ENCODE data around the gene EYS.
"Not testable (repeated sequence)": the region's sequence is repeated elsewhere in the genome, so short reads cannot be mapped to it uniquely, and the experiment has no call there.

EYS gene

DNA sequence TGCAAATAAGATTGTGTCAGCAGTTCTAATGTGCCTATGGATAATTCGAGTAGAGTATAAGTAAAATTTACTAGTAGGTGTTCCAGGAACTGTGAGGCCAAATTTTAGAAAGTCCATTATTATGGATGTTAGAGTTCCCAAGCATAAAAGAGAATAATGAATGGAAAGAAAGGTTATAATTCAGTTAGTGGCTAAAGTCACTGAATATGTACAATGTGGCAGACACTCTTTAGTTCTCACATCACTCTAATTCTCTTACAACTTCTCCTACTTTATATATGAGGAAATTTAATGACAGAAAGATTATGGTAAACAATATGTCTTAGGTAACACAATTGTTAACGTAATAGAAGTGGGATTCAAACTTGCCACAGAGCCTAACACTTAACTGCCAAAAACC, 75.3 kb downstream of the EYS start:
- DNase-seq: no peak

DNA sequence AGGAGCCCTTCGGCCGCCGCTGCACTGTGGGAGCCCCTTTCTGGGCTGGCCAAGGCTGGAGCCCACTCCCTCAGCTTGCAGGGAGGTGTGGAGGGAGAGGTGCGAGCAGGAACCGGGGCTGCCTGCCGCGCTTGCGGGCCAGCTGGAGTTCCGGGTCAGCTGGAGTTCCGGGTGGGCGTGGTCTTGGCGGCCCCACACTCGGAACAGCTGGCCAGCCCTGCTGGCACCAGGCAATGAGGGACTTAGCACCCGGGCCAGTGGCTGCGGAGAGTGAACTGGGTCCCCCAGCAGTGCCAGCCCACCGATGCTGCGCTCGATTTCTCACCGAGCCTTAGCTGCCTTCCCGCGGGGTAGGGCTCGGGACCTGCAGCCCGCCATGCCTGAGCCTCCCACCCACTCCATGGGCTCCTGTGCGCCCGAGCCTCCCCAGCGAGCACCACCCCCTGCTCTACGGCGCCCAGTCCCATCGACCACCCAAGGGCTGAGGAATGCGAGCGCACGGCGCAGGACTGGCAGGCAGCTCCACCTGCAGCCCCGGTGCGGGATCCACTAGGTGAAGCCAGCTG, 79.5 kb downstream of the EYS start:
- not testable (repeated sequence) for DNase-seq

DNA sequence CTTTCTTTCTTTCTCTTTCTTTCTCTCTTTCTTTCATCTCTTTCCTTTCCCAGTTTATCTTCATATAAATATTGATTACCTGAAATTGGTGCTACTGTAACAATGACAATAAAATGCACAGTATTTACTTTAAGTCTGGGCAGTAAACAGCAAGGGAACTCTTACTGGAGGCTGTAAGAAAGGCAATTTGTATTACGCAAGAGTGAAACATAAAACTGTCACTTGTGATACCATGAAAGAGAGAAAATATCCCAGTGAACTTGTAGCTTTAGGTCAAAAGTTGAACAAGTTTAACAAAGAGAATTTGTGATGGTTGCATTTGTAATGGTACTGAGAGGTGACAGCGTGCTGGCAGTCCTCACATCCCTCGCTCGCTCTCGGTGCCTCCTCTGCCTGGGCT, 80.0 kb downstream of the EYS start:
- no peak for DNase-seq

DNA sequence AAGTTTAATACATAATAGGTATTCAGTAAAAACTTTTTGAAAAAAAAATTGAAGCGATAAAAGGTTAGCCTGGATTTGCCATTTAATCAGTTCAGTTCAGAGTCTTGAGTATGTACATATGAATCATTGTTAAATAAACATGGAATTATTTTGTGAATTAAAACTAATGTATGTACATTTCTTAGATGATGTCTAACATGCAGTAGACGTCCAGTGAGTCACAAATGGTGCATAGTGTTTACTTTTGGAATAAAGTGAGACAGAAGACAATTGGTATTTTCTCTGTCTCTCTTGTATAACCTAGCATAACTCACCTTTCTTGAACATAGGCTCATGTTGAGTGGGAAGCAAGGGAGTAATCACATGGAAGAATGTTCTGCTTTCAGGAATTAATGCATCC, 83.5 kb downstream of the EYS start:
- DNase-seq: no peak

DNA sequence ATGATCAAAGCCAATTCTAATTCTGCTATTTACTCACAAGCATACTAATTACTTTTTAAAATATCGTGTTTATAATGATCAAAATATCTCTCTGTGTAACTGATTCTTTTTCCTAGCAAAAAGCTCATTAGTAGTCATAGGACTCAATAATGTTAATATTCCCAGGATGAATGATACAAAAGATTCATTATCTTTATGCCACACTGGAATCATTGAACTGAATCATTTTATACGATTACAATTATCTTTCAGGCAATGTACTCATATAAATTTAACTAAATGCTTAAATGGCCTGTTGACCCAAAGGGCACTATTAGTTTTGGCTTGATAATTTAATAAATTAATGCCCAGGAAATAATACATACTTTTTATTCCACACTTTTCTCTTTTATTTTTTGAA, 96.3 kb downstream of the EYS start:
- DNase-seq: no peak

DNA sequence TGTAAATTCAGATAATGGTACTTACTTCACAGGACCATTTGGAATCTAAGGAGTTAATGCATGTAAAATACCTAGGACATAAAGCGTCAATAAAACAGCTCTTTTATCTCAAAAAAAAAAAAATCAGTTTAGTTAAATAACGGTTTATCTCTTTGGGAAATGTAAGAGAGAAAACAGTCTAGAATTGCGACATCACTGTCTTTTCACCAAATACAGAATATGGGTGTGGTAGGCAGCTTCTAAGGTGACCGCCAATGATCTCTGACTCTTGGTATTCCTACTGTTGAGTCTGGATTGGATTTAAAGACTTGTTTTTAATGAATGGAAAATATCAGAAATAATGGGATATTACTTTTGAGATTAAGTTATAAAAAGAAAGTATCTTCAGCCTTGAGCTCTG, 111.5 kb downstream of the EYS start:
- no peak for DNase-seq

DNA sequence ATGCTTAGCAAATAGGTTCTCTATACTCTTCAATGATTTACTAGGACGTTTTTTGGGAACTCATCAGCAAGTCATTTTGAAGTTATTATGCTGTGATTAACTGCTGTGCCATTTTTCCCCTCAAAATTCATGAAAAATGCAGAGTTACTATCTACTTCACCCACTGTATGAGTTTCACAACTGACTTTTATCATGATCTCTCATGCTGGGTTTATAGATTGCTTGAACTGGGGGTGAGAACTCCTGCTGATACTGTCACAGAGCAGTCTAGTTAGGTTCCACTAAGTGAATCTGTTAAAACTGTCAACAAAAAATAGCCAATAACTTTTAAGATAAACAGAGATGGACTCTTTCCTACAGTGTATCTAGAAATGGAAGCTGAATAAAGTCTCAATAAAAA, 136.7 kb downstream of the EYS start:
- no peak for DNase-seq

DNA sequence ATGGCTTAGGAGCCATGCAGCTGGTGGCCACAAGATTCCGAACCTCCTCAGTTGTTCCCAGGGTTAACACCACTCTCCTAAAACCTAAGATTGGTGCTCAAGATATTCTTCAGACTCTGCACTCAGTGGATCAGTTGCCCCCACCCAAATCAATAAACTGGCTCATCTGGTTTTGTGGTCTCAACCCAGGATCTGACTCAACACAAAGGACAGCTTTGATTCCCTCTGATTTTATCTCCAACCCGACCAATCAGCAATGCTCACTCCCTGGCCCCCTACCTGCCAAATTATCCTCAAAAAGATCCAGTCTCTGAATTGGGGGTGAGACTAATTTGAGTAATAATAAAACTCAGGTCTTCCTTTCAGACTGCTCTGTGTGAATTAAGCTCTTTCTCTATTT, 137.5 kb downstream of the EYS start:
- no peak for DNase-seq

DNA sequence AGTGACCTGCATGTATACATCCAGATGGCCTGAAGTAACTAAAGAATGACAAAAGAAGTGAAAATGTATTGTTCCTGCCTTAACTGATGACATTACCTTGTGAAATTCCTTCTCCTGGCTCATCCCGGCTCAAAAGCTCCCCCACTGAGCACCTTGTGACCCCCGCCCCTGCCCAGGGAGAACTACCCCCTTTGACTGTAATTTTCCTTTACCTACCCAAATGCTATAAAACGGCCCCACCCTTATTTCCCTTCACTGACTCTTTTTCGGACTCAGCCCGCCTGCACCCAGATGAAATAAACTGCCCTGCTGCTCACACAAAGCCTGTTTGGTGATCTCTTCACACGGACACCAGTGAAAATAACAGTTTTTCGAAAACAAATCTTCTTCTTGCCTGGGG, 138.0 kb downstream of the EYS start:
- not testable (repeated sequence) for DNase-seq

DNA sequence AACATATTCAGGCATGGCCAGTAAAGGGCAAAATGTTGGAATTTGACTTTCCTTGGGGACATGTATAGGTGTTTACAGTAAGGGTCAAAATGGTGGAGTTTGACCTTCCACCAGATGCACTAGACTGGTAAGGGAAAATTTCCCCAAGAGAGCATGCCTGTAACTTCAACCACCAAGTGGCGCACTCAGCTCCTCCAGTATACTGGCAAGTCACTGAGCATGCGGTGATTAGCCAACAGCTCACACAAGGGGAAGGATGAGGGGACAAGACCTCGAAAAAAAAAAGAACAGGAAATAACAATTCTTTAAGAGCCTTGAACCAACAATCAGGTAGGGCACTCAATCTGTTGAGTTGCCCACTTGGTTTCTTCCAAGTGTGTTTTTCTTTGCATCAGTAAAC, 140.9 kb downstream of the EYS start:
- no peak for DNase-seq

DNA sequence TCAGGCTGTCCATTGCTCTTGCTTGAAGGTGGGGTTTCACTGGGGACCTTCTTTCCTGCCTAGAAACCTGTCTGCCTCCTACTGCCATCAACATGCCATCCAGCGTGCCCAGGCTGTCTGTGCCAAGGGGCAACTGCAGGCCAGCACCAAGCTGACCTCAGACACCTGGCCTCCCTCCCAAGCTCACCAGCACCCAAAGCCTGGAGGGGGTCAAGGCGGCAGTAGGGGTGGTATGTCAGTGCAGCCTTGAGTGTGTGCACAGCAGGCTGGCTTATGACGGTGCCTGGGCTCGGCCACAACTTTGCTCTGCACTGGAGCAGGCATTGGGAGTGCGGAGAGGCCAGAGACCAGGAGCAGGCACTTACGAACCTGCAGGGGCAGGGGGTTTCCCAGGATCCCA, 149.0 kb downstream of the EYS start:
- no peak for DNase-seq

DNA sequence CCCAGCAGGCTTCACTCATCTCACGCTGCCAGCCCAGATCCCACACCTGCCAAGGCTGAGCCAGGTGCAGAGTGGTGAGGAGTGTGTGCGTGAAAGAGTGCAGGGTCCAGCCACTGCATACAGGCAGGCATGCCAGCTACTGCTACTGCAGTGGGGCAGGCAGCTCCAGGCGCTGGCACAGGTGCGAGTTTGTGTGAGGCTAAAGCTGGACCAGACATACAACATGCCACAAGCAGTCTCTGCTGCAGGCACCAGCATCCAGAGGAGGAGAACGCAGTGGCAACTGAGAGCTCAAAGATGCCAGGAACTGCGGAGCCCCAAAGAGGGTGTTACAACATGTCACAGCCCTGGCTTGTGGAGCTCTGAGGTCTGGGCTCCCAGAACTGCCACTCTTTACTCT, 149.8 kb downstream of the EYS start:
- no peak for DNase-seq

DNA sequence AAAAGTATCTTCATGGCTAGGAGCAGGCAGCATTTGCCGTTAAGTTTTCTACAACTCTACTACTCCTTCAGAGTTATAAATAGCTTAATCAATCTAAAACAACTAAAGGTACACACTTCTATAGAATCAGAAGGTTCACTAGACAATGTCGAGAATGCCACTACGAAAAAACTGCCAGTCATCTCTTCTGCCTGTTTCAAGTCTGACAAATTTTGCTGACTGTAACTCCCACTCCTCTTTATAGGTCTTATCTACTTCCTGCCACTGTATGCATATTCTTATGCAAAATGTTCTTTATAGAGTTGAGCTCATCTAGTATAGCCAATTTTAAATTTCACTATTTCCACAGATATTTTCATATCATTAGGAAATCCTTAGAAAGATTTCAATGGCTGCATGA, 160.1 kb downstream of the EYS start:
- DNase-seq: no peak

DNA sequence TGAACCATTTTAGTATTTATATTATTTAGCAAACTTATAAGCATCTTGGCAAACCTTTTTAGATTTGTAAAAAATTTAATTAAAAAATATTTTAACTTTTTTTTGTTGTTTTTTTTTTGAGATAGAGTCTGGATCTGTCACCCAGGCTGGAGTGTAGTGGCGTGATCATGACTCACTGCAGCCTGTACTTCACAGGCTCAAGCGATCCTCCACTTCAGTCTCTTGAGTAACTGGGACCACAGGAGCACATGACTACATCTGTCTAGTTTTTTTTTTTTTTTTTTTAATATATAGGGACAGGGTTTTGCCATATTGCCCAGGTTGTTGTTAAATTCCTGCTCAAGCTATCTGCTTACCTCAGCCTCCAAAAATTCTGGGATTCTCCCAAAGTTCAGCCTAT, 161.1 kb downstream of the EYS start:
- no peak for DNase-seq

DNA sequence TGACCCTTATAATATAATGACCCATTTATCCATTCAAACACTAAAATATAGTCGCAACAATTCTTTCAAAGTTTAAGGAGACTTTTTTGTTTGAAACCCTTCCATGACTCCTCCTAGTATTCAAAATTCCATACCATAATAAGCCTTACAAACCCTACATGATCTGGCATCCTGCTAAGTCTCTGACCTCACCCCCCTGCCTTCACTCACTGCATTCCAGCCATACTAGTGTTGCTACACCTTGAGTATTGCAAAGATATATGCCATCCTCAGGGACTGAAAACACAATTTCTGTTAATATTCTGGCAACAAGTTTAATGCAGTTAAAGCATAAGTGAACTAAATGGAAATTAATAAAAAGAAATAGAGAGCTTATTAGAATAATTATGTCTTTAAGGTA, 168.4 kb downstream of the EYS start:
- DNase-seq: no peak

DNA sequence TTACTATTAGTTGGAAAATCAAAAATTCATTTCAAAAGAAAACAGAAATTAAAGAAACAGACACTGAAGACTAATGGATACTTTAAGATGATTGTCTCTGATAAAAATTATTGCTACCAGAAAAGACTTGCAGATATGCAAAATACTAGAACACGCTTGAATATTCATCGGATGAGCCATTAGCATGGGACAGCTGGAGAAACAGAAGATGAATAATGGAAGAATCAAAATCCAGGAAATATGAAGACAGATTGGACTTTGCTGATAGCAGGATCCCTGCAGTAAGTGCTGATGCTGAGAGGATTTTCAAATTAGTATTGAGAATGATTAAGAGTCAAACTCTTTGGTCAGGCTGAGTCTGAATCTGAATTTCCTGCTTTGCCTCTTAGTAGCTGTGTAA, 169.4 kb downstream of the EYS start:
- no peak for DNase-seq

DNA sequence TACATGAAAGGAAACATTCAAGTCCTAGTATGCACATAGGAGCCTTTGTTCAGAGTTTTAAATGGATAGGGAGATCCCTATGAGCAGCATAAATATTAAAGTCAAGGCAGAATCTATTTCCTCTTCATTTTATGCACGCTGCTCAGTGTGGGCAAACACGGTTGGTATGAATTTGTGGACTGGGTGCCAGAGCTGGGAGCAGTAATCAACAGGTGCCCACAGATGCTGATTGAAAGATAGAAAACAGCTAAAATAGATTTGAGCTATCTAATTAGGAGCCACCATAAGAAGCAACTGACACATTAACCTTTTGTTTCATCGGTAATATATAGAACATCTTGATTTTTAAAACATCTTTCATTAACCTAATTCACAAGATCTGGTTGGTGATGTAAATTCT, 175.5 kb downstream of the EYS start:
- DNase-seq: no peak

DNA sequence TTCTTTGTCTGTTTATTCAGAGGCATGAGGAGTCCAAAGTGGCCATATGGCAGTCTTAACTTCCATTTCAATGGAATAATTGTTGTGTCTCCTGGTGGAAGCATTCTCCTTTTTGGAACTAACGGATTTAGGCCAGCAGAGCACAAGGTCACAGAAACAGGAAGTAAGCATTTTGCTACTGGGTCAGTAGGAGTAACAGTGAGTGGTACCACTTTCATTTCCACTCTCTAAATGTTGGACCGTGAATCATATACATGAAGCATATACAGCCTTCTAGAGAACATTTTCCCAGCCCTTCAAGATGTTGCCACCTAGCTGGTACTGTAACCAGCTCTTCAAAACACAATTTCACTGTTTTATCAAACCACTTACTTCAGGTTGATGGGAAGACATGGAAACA, 182.8 kb downstream of the EYS start:
- no peak for DNase-seq

DNA sequence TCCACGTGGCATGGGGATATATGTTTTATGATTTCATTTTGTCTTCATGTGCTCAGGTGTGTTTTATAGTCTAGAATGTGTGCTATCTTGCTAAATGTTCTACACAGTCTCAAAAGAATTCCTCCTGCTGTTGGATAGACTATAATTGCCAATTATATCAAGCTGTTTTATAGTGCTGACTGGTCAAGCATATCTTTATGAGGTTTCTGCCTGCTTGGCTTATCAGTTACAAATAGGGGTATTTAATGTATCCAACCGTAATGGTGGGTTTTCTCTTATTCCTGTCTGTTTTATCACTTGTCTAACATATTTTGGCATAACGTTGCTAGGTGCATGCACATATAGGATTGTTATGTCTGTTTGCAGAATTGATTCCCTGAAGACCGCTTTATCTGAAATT, 201.3 kb downstream of the EYS start:
- no peak for DNase-seq

DNA sequence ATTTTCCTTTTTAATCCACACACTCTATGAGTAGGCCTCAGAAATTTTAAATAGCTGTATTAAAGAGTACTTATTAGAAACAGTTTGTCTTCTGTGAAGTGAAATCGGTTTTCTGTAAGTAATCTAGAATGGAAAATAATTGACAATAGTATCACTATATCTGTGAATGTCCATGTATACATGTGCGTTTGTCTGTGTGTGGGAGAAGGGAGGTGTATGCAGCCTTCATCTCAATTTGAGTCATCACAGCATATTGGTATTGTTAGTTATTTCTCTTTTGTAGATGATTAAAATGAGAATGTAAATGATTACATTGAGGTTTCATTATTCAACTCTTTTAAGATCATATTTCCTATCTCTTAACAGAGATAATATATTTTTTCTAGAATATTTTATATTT, 206.0 kb downstream of the EYS start:
- DNase-seq: no peak

DNA sequence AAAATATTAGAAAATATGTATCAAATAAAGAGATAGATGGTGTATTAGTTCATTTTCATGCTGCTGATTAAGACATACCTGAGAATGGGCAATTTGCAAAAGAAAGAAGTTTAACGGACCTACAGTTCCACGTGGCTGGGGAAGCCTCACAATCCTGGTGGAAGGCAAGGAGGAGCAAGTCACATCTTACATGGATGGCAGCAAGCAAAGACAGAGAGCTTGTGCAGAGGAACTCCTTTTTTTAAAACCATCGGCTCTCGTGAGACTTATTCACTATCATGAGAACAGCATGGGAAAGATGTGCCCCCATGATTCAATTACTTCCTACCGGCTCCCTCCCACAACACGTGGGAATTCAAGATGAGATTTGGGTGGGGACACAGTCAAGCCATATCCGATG, 223.4 kb downstream of the EYS start:
- not testable (repeated sequence) for DNase-seq

DNA sequence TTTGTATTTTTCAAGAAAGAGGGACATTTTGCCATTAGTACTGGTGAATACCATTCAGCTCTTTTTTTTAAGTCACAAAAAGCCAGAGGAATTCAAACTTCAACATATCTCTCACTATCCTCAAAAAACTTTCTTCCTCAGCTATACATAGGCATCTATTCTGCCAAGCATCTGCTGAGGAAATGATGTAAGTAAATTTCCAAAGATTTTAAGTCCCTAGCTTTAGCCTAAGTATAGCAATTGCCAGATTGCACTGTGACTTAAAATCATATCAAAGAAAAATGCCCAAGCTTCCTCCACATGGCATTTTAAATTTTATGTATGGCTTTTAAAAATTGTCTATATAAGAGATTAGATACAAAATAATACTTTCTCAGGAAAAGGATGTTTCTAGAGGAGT, 237.4 kb downstream of the EYS start:
- DNase-seq: no peak

DNA sequence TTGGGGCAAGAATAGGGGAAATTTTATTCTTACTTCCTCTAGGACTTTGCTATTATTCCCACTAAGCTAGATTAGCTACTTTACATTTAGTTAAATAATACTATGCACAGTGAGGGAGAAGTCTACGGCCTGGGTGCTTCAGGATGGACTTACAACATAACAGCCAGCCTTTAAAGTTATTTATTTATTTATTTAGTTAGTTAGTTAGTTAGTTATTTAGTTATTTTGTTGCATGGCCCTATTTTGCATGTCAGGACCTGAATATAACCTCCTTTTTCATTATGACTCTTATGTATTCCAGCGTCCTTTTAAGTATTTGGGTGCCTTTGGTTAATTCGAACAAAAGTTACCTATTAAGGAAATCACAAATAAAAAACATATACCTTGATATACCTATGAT, 238.7 kb downstream of the EYS start:
- DNase-seq: no peak

DNA sequence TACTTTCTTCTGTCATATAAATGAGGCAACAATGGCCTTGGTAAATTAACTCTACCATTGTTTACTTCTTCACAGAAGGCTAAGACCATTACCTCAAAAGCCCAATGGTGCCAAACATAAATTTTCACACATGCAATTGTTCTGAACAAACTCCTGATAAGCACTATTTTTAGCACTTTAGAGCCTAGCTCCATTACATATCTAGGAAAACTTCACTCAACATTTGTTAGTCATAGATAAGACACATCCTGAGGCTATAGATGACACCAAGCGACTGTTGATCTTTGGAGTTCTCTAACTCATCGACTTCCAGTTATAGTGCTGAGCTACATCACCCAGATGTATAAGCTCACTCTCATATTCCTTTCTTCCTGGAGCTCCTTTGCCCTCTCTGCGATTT, 245.9 kb downstream of the EYS start:
- DNase-seq: no peak

DNA sequence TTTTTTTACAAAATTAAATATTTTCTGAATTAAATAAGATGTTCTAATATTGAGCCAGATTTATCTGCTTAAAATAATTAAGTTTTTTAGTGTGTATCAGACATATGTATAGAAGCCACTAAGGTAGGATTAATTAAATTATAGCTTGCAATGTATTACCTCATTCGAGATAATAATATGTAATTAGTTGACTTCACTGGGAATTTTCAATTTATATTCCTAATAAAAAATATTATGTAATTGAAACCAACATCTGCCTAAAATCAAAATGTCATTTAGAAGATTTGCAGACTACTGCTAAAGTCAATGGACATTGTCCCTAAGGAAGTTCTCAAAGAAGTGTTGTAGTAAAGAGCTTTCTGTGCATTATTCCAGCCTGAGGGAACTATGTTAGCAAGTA, 254.7 kb downstream of the EYS start:
- DNase-seq: no peak

DNA sequence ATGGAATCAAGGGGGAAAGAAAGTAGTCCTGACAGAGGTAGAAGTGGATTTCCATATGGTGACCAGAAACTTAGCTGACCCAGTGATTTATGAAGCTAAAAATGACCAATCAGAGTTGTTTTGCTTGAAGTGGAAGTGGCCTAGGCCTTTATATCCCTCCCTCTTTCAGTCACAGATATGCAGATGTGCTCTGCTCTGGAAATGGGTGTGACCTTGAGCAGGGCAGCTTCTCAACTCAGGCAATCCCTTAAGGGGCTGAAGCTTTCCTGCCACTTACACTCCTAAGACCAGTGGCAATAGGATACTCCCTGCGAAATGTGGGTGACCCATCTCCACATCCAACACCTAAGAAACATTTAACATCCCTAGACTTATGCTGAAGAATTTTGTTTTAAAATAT, 256.6 kb downstream of the EYS start:
- no peak for DNase-seq

Measured in activated T-cell treated with anti-CD3 and anti-CD28 coated beads, Interleukin-2, amount 50 U/mL, for 1 hour (primary cell).